Choroid plexus epithelial cell (primary cell): ENCODE measurements around the gene SORBS1.

Experiments used
- DNase-seq: peaks from one replicate; pipeline ENCODE4 v3.0.0-alpha.2; 2010; ENCODE audit warnings: low read depth
- H3K4me3 ChIP-seq: 2 replicates; pipeline ENCODE4 v1.5.1; 2011; ENCODE audit warnings: low read depth, mild to moderate bottlenecking, control low read depth, low read length, moderate library complexity
- CTCF ChIP-seq: conservative IDR thresholded peaks from 2 replicates; pipeline ENCODE4 v1.5.1; 2011; ENCODE audit warnings: low read depth, mild to moderate bottlenecking, control low read depth, inconsistent platforms, low read length, moderate library complexity

SORBS1 gene

DNA sequence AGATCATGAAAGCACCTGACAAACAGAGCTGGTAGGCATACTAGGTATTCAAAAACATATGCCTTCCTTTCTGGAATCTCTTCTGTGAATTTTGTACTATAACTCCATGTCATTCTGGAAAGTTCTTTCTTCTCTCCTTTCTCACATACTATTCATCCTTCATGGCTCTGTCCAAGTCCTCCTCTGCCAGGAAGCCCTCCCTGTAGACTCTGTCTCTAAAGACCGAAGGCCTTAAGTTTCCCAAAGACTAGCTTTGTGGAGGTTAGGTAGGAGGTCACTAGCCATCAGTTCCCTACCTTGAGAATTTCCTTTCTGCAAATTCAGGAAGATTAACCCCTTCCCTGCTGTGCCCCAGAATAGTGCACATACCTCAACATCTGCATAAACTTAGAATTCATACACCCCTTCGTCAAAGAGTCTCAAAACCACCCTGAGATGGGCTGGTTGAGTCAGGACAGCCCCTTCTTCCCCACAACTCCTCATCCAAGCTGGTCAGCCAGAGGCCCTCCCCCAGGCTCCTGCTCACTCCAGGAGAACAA is 20.6 kb downstream of the SORBS1 start:
- H3K4me3 ChIP-seq: no peak overlapping the region
- no peak for DNase-seq
- no peak for TF ChIP-seq CTCF

DNA sequence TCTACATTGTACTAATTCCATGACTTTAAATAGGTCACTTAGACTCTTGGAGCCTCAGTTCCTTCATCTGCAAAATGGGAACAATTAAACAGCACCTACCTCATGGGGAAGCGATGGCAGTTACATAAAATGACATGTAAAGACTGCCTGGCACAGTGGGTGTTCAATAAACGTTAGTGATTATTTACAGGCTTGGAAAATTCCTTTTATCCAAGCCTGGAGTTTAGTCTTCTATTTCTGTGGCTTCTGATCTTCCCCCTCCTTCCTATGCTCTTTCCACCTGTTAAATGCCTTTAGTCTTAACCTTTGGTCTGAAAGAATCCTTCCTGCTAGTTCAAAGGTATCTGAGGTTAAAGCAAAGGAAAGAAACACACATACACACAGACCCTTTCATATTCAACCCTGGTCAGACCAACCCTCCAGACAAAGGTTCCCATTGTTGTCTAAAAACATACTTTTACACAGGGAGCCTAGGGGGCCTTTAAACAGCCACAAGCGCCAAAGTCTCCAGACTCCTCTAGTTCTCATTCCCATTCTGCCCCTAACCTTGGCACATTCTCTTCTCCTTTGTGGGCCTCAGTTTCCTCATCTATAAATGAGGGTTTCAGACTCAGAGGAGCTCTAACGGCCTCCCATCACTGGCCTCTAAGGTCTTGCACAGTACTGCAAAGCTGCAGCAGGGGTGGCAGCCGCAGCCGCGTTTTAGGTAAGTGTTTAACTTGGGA is 21.4 kb downstream of the SORBS1 start:
- DNase-seq: no peak
- H3K4me3 ChIP-seq: no peak overlapping the region
- no peak for TF ChIP-seq CTCF

- no peak for TF ChIP-seq CTCF
- no peak overlapping the region for H3K4me3 ChIP-seq
Observed at GRCh38 chr10:95538412-95538811, 22.8 kb downstream of the SORBS1 start.

GRCh38 chr10:95537542-95537927 is 23.6 kb downstream of the SORBS1 start:
- no peak for DNase-seq
- TF ChIP-seq CTCF: no peak
- no peak overlapping the region for H3K4me3 ChIP-seq

More at GRCh38 chr10:95538412-95538811, 22.8 kb downstream of the SORBS1 start:
- DNase-seq: no peak

DNA sequence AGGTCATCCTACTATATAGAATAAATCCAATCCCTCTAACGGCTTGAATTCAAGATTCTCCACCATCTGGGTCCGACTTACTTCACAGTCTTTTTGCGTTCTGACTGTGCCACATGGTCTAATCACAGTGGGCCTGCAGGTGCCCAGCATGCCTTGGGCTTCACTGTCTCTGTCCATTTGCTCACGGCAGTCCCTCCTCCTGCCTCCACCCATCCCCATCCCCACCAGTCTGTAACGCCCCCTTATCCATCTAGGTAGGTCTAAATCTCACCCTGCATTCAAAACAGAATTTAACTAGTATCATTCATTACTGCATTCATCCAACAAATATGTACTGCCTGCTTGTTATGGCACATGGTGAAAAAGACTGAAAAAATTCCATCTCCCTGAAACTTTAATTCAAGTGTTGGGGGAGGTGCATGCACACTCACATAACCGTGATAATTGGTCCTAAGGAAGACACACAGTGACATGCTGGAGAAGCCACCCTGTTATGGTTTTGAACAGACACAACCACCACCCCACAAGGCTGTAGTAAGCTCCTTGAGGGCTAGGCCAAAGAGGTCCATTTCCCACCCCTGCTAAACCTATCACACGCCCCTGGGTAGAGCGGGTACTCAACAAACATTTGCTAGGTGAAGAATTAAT is 24.2 kb downstream of the SORBS1 start:
- H3K4me3 ChIP-seq: no peak overlapping the region
- TF ChIP-seq CTCF: no peak
- DNase-seq: no peak

DNA sequence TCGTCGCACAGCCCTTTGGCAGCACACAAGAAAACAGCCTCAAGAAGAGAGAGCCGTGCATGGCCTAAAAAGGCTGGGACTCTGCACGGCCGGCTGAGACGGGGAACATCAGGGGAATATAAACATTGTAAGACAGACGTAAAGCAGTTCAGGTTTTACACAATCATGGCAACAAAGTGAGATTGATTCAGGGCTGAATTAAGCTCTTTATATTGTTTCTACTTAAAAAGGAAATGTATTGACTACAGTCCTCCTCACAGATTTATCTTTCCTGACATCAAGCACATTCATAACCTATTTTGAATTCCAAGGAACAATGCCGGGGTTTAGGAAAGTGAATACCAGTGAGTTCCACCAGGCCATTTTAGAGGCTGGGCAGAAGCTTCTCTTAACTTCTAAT is 25.2 kb downstream of the SORBS1 start:
- TF ChIP-seq CTCF: no peak
- peak; percentile 15 for DNase-seq
- no peak overlapping the region for H3K4me3 ChIP-seq

DNA sequence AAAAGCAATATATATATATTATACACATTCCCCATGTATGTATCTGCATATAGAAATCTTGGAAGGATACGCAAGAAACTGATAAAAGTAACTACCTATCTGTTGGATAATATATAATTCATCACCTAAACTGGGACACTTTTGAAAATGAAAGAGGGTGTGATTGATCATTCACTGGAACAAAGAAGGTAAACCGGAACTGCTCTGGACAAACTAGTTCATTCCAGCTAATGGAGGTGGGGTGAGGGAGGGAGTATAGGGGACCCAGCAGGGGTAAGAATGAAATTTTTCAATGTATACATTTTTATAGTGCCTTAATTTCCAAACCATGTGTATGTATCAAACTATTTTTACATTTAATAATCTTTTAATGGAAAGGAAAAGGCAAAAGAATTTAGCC is 25.6 kb downstream of the SORBS1 start:
- TF ChIP-seq CTCF: no peak
- no peak for DNase-seq
- H3K4me3 ChIP-seq: no peak overlapping the region
